Hepatocyte (in vitro differentiated cells): ENCODE results near the gene UVRAG.

Experiments
- CTCF ChIP-seq: fragments of 200-600 bp; sonication (generic); IDR thresholded peaks from 2 replicates; pipeline ENCODE4 v1.5.1; 2016; ENCODE audit warnings: antibody characterized with exemption, mild to moderate bottlenecking; ENCODE audit not compliant: poor library complexity
- EZH2 ChIP-seq: fragments of 200-600 bp; sonication (generic); IDR thresholded peaks from 2 replicates; pipeline ENCODE4 v1.6.1; 2016; ENCODE audit warnings: antibody characterized with exemption, mild to moderate bottlenecking, borderline replicate concordance
- EZH2phosphoT487 ChIP-seq: fragments of 200-600 bp; sonication (generic); IDR thresholded peaks from one replicate; pipeline ENCODE4 v1.6.1; 2018; ENCODE audit warnings: antibody characterized with exemption, mild to moderate bottlenecking, low read depth, moderate library complexity; ENCODE audit not compliant: unreplicated experiment, severe bottlenecking

DNA sequence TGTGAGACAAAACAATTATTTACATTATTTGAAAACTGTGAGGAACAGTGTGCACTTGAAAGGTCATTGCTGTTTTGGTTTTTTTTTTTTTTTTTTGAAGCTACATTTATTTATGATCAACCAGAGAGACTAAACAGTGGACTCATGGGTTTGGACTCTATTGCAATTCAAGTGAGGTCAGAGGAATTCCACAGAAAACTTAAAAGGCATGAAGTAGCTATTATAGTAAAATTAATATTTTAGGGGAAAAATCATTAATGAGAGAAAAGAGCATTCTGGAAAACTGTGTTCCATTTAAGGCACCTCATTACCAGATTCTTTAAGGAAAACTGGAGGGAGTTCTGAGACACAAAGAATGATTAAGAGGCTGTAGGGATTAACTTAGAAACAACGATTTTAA is 288.4 kb downstream of the UVRAG start:
- no peak for TF ChIP-seq CTCF
- no peak for TF ChIP-seq EZH2
- no peak for TF ChIP-seq EZH2phosphoT487
